Osteoblast (primary cell): ENCODE data around the gene CD209. TPM values are rescaled to one million over a fixed set of nuclear protein-coding genes. Genes with fewer than 3 reads are reported as not detected.

ENCODE experiments used
- DNase-seq: peaks from one replicate; pipeline ENCODE4 v3.0.0; 2011; ENCODE audit warnings: low spot score, mixed read lengths; ENCODE audit not compliant: insufficient read length; ENCODE audit errors: missing footprints
- H2AFZ ChIP-seq: 2 replicates; pipeline ENCODE4 v1.6.0; 2011; ENCODE audit warnings: mild to moderate bottlenecking, low read length
- H3K27ac ChIP-seq: 2 replicates; pipeline ENCODE4 v1.5.1; 2011; ENCODE audit warnings: mild to moderate bottlenecking, low read depth, low read length, moderate library complexity
- H3K27me3 ChIP-seq: 2 replicates; pipeline ENCODE4 v1.6.0; 2012; ENCODE audit warnings: mild to moderate bottlenecking, control low read depth, inconsistent platforms, low read length, moderate library complexity; ENCODE audit not compliant: insufficient read depth
- H3K36me3 ChIP-seq: 2 replicates; pipeline ENCODE4 v1.5.1; 2011; ENCODE audit warnings: mild to moderate bottlenecking, low read length, control low read depth, moderate library complexity; ENCODE audit not compliant: insufficient read depth
- H3K4me1 ChIP-seq: 2 replicates; pipeline ENCODE4 v1.5.1; 2011; ENCODE audit warnings: mild to moderate bottlenecking, low read length, control low read depth, moderate library complexity; ENCODE audit not compliant: insufficient read depth
- H3K4me2 ChIP-seq: 2 replicates; pipeline ENCODE4 v1.6.0; 2011; ENCODE audit warnings: mild to moderate bottlenecking, low read length; ENCODE audit not compliant: insufficient read depth
- H3K4me3 ChIP-seq: fragments of 200-600 bp; sonication (generic); 3 replicates; pipeline ENCODE4 v1.5.1; 2012; ENCODE audit warnings: mild to moderate bottlenecking, low read length, inconsistent platforms; ENCODE audit not compliant: insufficient read depth
- H3K79me2 ChIP-seq: 2 replicates; pipeline ENCODE4 v1.6.0; 2012; ENCODE audit warnings: mild to moderate bottlenecking, low read length, control low read depth, inconsistent platforms; ENCODE audit not compliant: insufficient read depth
- H3K9me3 ChIP-seq: 2 replicates; pipeline ENCODE4 v1.5.1; 2011; ENCODE audit warnings: low read depth, low read length, control low read depth
- H4K20me1 ChIP-seq: 2 replicates; pipeline ENCODE4 v1.6.0; 2012; ENCODE audit warnings: mild to moderate bottlenecking, low read length, control low read depth; ENCODE audit not compliant: insufficient read depth
- CTCF ChIP-seq: IDR thresholded peaks from 2 replicates; pipeline ENCODE4 v1.5.1; 2011; ENCODE audit warnings: mild to moderate bottlenecking, low read depth, low read length, moderate library complexity; ENCODE audit errors: extremely low read depth
- total RNA-seq: library from RNA; depleted of rRNA; stranded (reverse); fragments of >200 nt; gene quantifications from 2 replicates; pipeline ENCODE4 v1.2.3, GENCODE V29; 2012

CD209 gene
- total RNA-seq, 1 donor = not detected

- no peaks in the 10 kb centered on the region for H4K20me1 ChIP-seq
- H3K9me3 ChIP-seq = no peaks in the 10 kb centered on the region
- no peak overlapping the region for H3K4me2 ChIP-seq
- no peaks in the 10 kb centered on the region for H3K79me2 ChIP-seq
- H3K4me1 ChIP-seq = no peaks in the 10 kb centered on the region
- no peak for TF ChIP-seq CTCF
- peaks cover 20% of the 10 kb centered on the region for H3K27me3 ChIP-seq
- no peaks in the 10 kb centered on the region for H3K36me3 ChIP-seq
- H3K27ac ChIP-seq = no peak overlapping the region
- no peak overlapping the region for H3K4me3 ChIP-seq
- no peak overlapping the region for H2AFZ ChIP-seq
- DNase-seq = no peak
Measured at GRCh38 chr19:7775761-7776160, 28.4 kb upstream of the CD209 start.

GRCh38 chr19:7773841-7774240, 26.5 kb upstream of the CD209 start:
- Histone ChIP-seq H2AFZ (no peak overlapping the region), H3K27ac (no peak overlapping the region), H4K20me1 (no peaks in the 10 kb centered on the region), H3K36me3 (no peaks in the 10 kb centered on the region), H3K4me3 (no peak overlapping the region), H3K27me3 (peaks cover 10% of the 10 kb centered on the region), H3K9me3 (no peaks in the 10 kb centered on the region), H3K4me1 (no peaks in the 10 kb centered on the region), H3K79me2 (no peaks in the 10 kb centered on the region), H3K4me2 (no peak overlapping the region)
- DNase-seq = no peak
- TF ChIP-seq CTCF = no peak

GRCh38 chr19:7772752-7773291, 25.5 kb upstream of the CD209 start:
- H3K27me3 ChIP-seq = peaks cover 10% of the 10 kb centered on the region
- H3K79me2 ChIP-seq = no peaks in the 10 kb centered on the region
- no peak for TF ChIP-seq CTCF
- no peaks in the 10 kb centered on the region for H4K20me1 ChIP-seq
- H3K4me1 ChIP-seq = no peaks in the 10 kb centered on the region
- no peak for DNase-seq
- no peak overlapping the region for H3K4me2 ChIP-seq
- no peak overlapping the region for H3K27ac ChIP-seq
- no peak overlapping the region for H2AFZ ChIP-seq
- H3K4me3 ChIP-seq = no peak overlapping the region
- no peaks in the 10 kb centered on the region for H3K36me3 ChIP-seq
- H3K9me3 ChIP-seq = no peaks in the 10 kb centered on the region

GRCh38 chr19:7771072-7771471, 23.7 kb upstream of the CD209 start:
- Histone ChIP-seq H3K36me3 (no peaks in the 10 kb centered on the region), H2AFZ (no peak overlapping the region), H3K4me3 (no peak overlapping the region), H3K9me3 (no peaks in the 10 kb centered on the region), H4K20me1 (no peaks in the 10 kb centered on the region), H3K79me2 (no peaks in the 10 kb centered on the region), H3K27ac (no peak overlapping the region), H3K4me1 (no peaks in the 10 kb centered on the region), H3K4me2 (no peak overlapping the region), H3K27me3 (peaks cover 12% of the 10 kb centered on the region)
- no peak for DNase-seq
- no peak for TF ChIP-seq CTCF
